ENCODE data around the gene PLAC9.

The PLAC9 gene

GRCh38 chr10:80161321-80162083 is 29.0 kb downstream of the PLAC9 start:
- Histone ChIP-seq H3K27ac (ENCODE audit: low read depth, low read length) (no peak overlapping the region), H3K4me3 (ENCODE audit: low read depth, low read length) (no peak overlapping the region), H3K9me3 (ENCODE audit: control insufficient read depth, insufficient read depth, low read depth, low read length) (no peaks in the 10 kb centered on the region), H3K36me3 (ENCODE audit: control insufficient read depth, insufficient read depth, low read length) (peaks cover 34% of the 10 kb centered on the region), H3K9ac (ENCODE audit: low read length) (no peak overlapping the region), H3K27me3 (ENCODE audit: control insufficient read depth, insufficient read depth, low read length) (no peaks in the 10 kb centered on the region), H3K4me1 (ENCODE audit: control insufficient read depth, insufficient read depth, low read length) (peaks cover 14% of the 10 kb centered on the region; the same call in 1 of the 2 replicates)

- H3K9me3 ChIP-seq (ENCODE audit: control insufficient read depth, insufficient read depth, low read depth, low read length): no peaks in the 10 kb centered on the region
- peaks cover 6% of the 10 kb centered on the region; the same call in 1 of the 2 replicates for H3K4me1 ChIP-seq (ENCODE audit: control insufficient read depth, insufficient read depth, low read length)
- no peak overlapping the region for H3K9ac ChIP-seq (ENCODE audit: low read length)
- no peak overlapping the region for H3K4me3 ChIP-seq (ENCODE audit: low read depth, low read length)
- H3K27me3 ChIP-seq (ENCODE audit: control insufficient read depth, insufficient read depth, low read length): no peaks in the 10 kb centered on the region
- no peak overlapping the region for H3K27ac ChIP-seq (ENCODE audit: low read depth, low read length)
- H3K36me3 ChIP-seq (ENCODE audit: control insufficient read depth, insufficient read depth, low read length): peaks cover 19% of the 10 kb centered on the region
These were observed 31.3 kb downstream of the PLAC9 start for GRCh38 chr10:80163741-80164341.

GRCh38 chr10:80164596-80164995 is 32.1 kb downstream of the PLAC9 start:
- H3K9me3 ChIP-seq (ENCODE audit: control insufficient read depth, insufficient read depth, low read depth, low read length): no peaks in the 10 kb centered on the region
- H3K4me3 ChIP-seq (ENCODE audit: low read depth, low read length): no peak overlapping the region
- H3K27me3 ChIP-seq (ENCODE audit: control insufficient read depth, insufficient read depth, low read length): no peaks in the 10 kb centered on the region
- H3K9ac ChIP-seq (ENCODE audit: low read length): no peak overlapping the region
- H3K27ac ChIP-seq (ENCODE audit: low read depth, low read length): no peak overlapping the region
- peaks cover 18% of the 10 kb centered on the region for H3K36me3 ChIP-seq (ENCODE audit: control insufficient read depth, insufficient read depth, low read length)
- H3K4me1 ChIP-seq (ENCODE audit: control insufficient read depth, insufficient read depth, low read length): 0 out of 2 replicates have a peak, but pooled peaks cover 5% of the 10 kb centered on the region

GRCh38 chr10:80165173-80165572 is 32.6 kb downstream of the PLAC9 start:
- H3K9me3 ChIP-seq (ENCODE audit: control insufficient read depth, insufficient read depth, low read depth, low read length): no peaks in the 10 kb centered on the region
- peaks cover 18% of the 10 kb centered on the region for H3K36me3 ChIP-seq (ENCODE audit: control insufficient read depth, insufficient read depth, low read length)
- 0 out of 2 replicates have a peak, but pooled peaks cover 5% of the 10 kb centered on the region for H3K4me1 ChIP-seq (ENCODE audit: control insufficient read depth, insufficient read depth, low read length)
- H3K27me3 ChIP-seq (ENCODE audit: control insufficient read depth, insufficient read depth, low read length): no peaks in the 10 kb centered on the region
- no peak overlapping the region for H3K27ac ChIP-seq (ENCODE audit: low read depth, low read length)
- H3K4me3 ChIP-seq (ENCODE audit: low read depth, low read length): no peak overlapping the region
- no peak overlapping the region for H3K9ac ChIP-seq (ENCODE audit: low read length)

- Histone ChIP-seq H3K36me3 (ENCODE audit: control insufficient read depth, insufficient read depth, low read length) (peaks cover 18% of the 10 kb centered on the region), H3K4me3 (ENCODE audit: low read depth, low read length) (no peak overlapping the region), H3K4me1 (ENCODE audit: control insufficient read depth, insufficient read depth, low read length) (peaks cover 13% of the 10 kb centered on the region), H3K9ac (ENCODE audit: low read length) (no peak overlapping the region), H3K9me3 (ENCODE audit: control insufficient read depth, insufficient read depth, low read depth, low read length) (no peaks in the 10 kb centered on the region), H3K27ac (ENCODE audit: low read depth, low read length) (no peak overlapping the region), H3K27me3 (ENCODE audit: control insufficient read depth, insufficient read depth, low read length) (no peaks in the 10 kb centered on the region)
These were observed 34.3 kb downstream of the PLAC9 start for GRCh38 chr10:80166581-80167470.

- H3K27me3 ChIP-seq (ENCODE audit: control insufficient read depth, insufficient read depth, low read length): no peaks in the 10 kb centered on the region
- no peak overlapping the region for H3K27ac ChIP-seq (ENCODE audit: low read depth, low read length)
- no peak overlapping the region for H3K4me3 ChIP-seq (ENCODE audit: low read depth, low read length)
- peaks cover 18% of the 10 kb centered on the region for H3K36me3 ChIP-seq (ENCODE audit: control insufficient read depth, insufficient read depth, low read length)
- H3K9ac ChIP-seq (ENCODE audit: low read length): no peak overlapping the region
- peaks cover 21% of the 10 kb centered on the region for H3K4me1 ChIP-seq (ENCODE audit: control insufficient read depth, insufficient read depth, low read length)
- no peaks in the 10 kb centered on the region for H3K9me3 ChIP-seq (ENCODE audit: control insufficient read depth, insufficient read depth, low read depth, low read length)
These were observed 35.1 kb downstream of the PLAC9 start for GRCh38 chr10:80167471-80168161.

GRCh38 chr10:80168162-80168511 is 35.6 kb downstream of the PLAC9 start:
- peaks cover 15% of the 10 kb centered on the region for H3K36me3 ChIP-seq (ENCODE audit: control insufficient read depth, insufficient read depth, low read length)
- no peaks in the 10 kb centered on the region for H3K9me3 ChIP-seq (ENCODE audit: control insufficient read depth, insufficient read depth, low read depth, low read length)
- no peak overlapping the region for H3K27ac ChIP-seq (ENCODE audit: low read depth, low read length)
- no peak overlapping the region for H3K4me3 ChIP-seq (ENCODE audit: low read depth, low read length)
- peaks cover 26% of the 10 kb centered on the region for H3K4me1 ChIP-seq (ENCODE audit: control insufficient read depth, insufficient read depth, low read length)
- H3K27me3 ChIP-seq (ENCODE audit: control insufficient read depth, insufficient read depth, low read length): no peaks in the 10 kb centered on the region
- H3K9ac ChIP-seq (ENCODE audit: low read length): no peak overlapping the region

GRCh38 chr10:80168679-80169380 is 36.3 kb downstream of the PLAC9 start:
- peaks cover 13% of the 10 kb centered on the region for H3K36me3 ChIP-seq (ENCODE audit: control insufficient read depth, insufficient read depth, low read length)
- peaks cover 30% of the 10 kb centered on the region for H3K4me1 ChIP-seq (ENCODE audit: control insufficient read depth, insufficient read depth, low read length)

GRCh38 chr10:80170026-80170425 is 37.5 kb downstream of the PLAC9 start:
- Histone ChIP-seq H3K9me3 (ENCODE audit: control insufficient read depth, insufficient read depth, low read depth, low read length) (no peaks in the 10 kb centered on the region), H3K4me1 (ENCODE audit: control insufficient read depth, insufficient read depth, low read length) (peaks cover 30% of the 10 kb centered on the region), H3K9ac (ENCODE audit: low read length) (no peak overlapping the region), H3K27me3 (ENCODE audit: control insufficient read depth, insufficient read depth, low read length) (no peaks in the 10 kb centered on the region), H3K4me3 (ENCODE audit: low read depth, low read length) (no peak overlapping the region), H3K36me3 (ENCODE audit: control insufficient read depth, insufficient read depth, low read length) (peaks cover 13% of the 10 kb centered on the region), H3K27ac (ENCODE audit: low read depth, low read length) (no peak overlapping the region)

More at GRCh38 chr10:80168679-80169380, 36.3 kb downstream of the PLAC9 start:
- Histone ChIP-seq H3K9me3 (ENCODE audit: control insufficient read depth, insufficient read depth, low read depth, low read length) (no peaks in the 10 kb centered on the region), H3K9ac (ENCODE audit: low read length) (no peak overlapping the region), H3K4me3 (ENCODE audit: low read depth, low read length) (no peak overlapping the region), H3K27ac (ENCODE audit: low read depth, low read length) (no peak overlapping the region), H3K27me3 (ENCODE audit: control insufficient read depth, insufficient read depth, low read length) (no peaks in the 10 kb centered on the region)

GRCh38 chr10:80170641-80171040 is 38.1 kb downstream of the PLAC9 start:
- H3K9me3 ChIP-seq (ENCODE audit: control insufficient read depth, insufficient read depth, low read depth, low read length): no peaks in the 10 kb centered on the region
- peaks cover 11% of the 10 kb centered on the region for H3K36me3 ChIP-seq (ENCODE audit: control insufficient read depth, insufficient read depth, low read length)
- H3K4me1 ChIP-seq (ENCODE audit: control insufficient read depth, insufficient read depth, low read length): peaks cover 30% of the 10 kb centered on the region
- no peak overlapping the region for H3K4me3 ChIP-seq (ENCODE audit: low read depth, low read length)
- no peak overlapping the region for H3K27ac ChIP-seq (ENCODE audit: low read depth, low read length)
- H3K9ac ChIP-seq (ENCODE audit: low read length): no peak overlapping the region
- no peaks in the 10 kb centered on the region for H3K27me3 ChIP-seq (ENCODE audit: control insufficient read depth, insufficient read depth, low read length)
